Liver (tissue), 9 donors: ENCODE measurements around the gene LINC01488. TPM values are rescaled to one million over a fixed set of nuclear protein-coding genes. Genes with fewer than 3 reads are reported as not detected.

Source experiments
- DNase-seq: peaks from one replicate; pipeline ENCODE4 v3.0.0-alpha.2; 2017; ENCODE audit warnings: low spot score
- H3K27ac ChIP-seq, 2 donors: one replicate each; pipeline ENCODE4 v1.7.0; 2013; ENCODE audit warnings: inconsistent platforms in 2 of 2, low read length in 2 of 2, control low read depth in 1 of 2, low read depth in 1 of 2, mild to moderate bottlenecking in 1 of 2
- H3K27me3 ChIP-seq, 4 donors: one replicate each; pipeline versions ENCODE4 v1.6.1 to v1.7.0; 2013; ENCODE audit warnings: low read length in 3 of 4, inconsistent platforms in 1 of 4, mild to moderate bottlenecking in 1 of 4, moderate library complexity in 1 of 4; ENCODE audit not compliant: control insufficient read depth in 4 of 4, insufficient read depth in 4 of 4
- H3K36me3 ChIP-seq, 4 donors: one replicate each; pipeline versions ENCODE4 v1.6.1 to v1.7.0; 2013; ENCODE audit warnings: low read length in 3 of 4, mild to moderate bottlenecking in 3 of 4, low read depth in 1 of 4, moderate library complexity in 1 of 4; ENCODE audit not compliant: control insufficient read depth in 4 of 4, insufficient read depth in 3 of 4
- H3K4me1 ChIP-seq, 4 donors: one replicate each; pipeline versions ENCODE4 v1.6.1 to v1.7.0; 2013; ENCODE audit warnings: low read length in 3 of 4, mild to moderate bottlenecking in 3 of 4, moderate library complexity in 1 of 4; ENCODE audit not compliant: control insufficient read depth in 4 of 4, insufficient read depth in 4 of 4
- H3K4me3 ChIP-seq, 3 donors: one replicate each; pipeline versions ENCODE4 v1.6.1 to v1.7.0; 2013; ENCODE audit warnings: low read length in 3 of 3, control low read depth in 1 of 3, low read depth in 1 of 3, mild to moderate bottlenecking in 1 of 3
- H3K9ac ChIP-seq, 2 donors: one replicate each; pipeline ENCODE4 v1.7.0; 2013; ENCODE audit warnings: low read length in 2 of 2, mild to moderate bottlenecking in 2 of 2, moderate library complexity in 2 of 2, control low read depth in 1 of 2, low read depth in 1 of 2
- H3K9me3 ChIP-seq, 4 donors: one replicate each; pipeline versions ENCODE4 v1.6.1 to v1.7.0; 2013; ENCODE audit warnings: low read length in 3 of 4; ENCODE audit not compliant: control insufficient read depth in 4 of 4
- FOXA2 ChIP-seq: IDR thresholded peaks from 2 replicates; pipeline ENCODE4 v1.6.1; 2016; ENCODE audit warnings: antibody characterized with exemption
- GABPA ChIP-seq, 2 donors: IDR thresholded peaks in 1 of 2; conservative IDR thresholded peaks in 1 of 2; 2 replicates each; pipeline ENCODE4 v1.6.1; 2016; ENCODE audit warnings: antibody characterized with exemption in 2 of 2, mild to moderate bottlenecking in 1 of 2, moderate library complexity in 1 of 2
- HNF4A ChIP-seq, 2 donors: conservative IDR thresholded peaks; 2 replicates each; pipeline ENCODE4 v1.6.1; 2016; ENCODE audit warnings: antibody characterized with exemption in 2 of 2, mild to moderate bottlenecking in 2 of 2
- HNF4G ChIP-seq: IDR thresholded peaks from 2 replicates; pipeline ENCODE4 v1.6.1; 2016; ENCODE audit warnings: antibody characterized with exemption
- NR2F2 ChIP-seq: IDR thresholded peaks from 2 replicates; pipeline ENCODE4 v1.6.1; 2016; ENCODE audit warnings: antibody characterized with exemption
- RXRA ChIP-seq, 2 donors: IDR thresholded peaks; 2 replicates each; pipeline ENCODE4 v1.6.1; 2017 to 2018; ENCODE audit warnings: antibody characterized with exemption in 2 of 2, mild to moderate bottlenecking in 1 of 2
- SP1 ChIP-seq: IDR thresholded peaks from 2 replicates; pipeline ENCODE4 v1.6.1; 2018; ENCODE audit warnings: antibody characterized with exemption, mild to moderate bottlenecking
- TAF1 ChIP-seq: conservative IDR thresholded peaks from 2 replicates; pipeline ENCODE4 v1.6.1; 2016; ENCODE audit warnings: antibody characterized with exemption, mild to moderate bottlenecking
- YY1 ChIP-seq: IDR thresholded peaks from 2 replicates; pipeline ENCODE4 v1.6.1; 2016; ENCODE audit warnings: antibody characterized with exemption, mild to moderate bottlenecking
- ZBTB33 ChIP-seq: IDR thresholded peaks from 2 replicates; pipeline ENCODE4 v1.6.1; 2016; ENCODE audit warnings: antibody characterized with exemption
- WGBS: extraction: QIAGEN DNeasy Blood & Tissue Kit; methylation state at CpG from one replicate; pipeline ENCODE4 v1.1.7; 2013; 5-methylcytosine and 5-hydroxymethylcytosine counted together
- polyA plus RNA-seq, 2 donors: library from polyadenylated mRNA; stranded (reverse) in 1 of 2; unstranded in 1 of 2; fragments of 200-250 nt in 1 of 2; fragments of >200 nt in 1 of 2; fragmentation: Nextera tagmentation in 1 of 2; extraction: Ambion mirVana in 1 of 2; gene quantifications; one replicate each; pipeline versions ENCODE4 v1.2.1 to v1.2.3, GENCODE V29; 2013 to 2015
- total RNA-seq, 2 donors: library from RNA; depleted of rRNA; stranded (reverse); fragments of >200 nt; gene quantifications; one replicate each; pipeline ENCODE4 v1.2.3, GENCODE V29; 2014
- TF ChIP-seq, protein P1 (sequence below): IDR thresholded peaks from 2 replicates; pipeline ENCODE4 v1.6.1; 2016; ENCODE audit warnings: antibody characterized with exemption, mild to moderate bottlenecking
- TF ChIP-seq, protein P2 (sequence below): fragments of 150-350 bp; IDR thresholded peaks from 2 replicates; pipeline ENCODE4 v1.5.1; 2017; ENCODE audit warnings: improper control_type of control experiment, low read depth, low read length; ENCODE audit not compliant: missing input control
- donor health status: healthy.
- donor health status: healthy.
- donor health status: healthy.
- donor health status: healthy.
- donor health status: healthy.

LINC01488 gene
- total and polyA plus RNA-seq, 4 donors, result 0.05 to 2.3 (median 0.60) TPM

DNA sequence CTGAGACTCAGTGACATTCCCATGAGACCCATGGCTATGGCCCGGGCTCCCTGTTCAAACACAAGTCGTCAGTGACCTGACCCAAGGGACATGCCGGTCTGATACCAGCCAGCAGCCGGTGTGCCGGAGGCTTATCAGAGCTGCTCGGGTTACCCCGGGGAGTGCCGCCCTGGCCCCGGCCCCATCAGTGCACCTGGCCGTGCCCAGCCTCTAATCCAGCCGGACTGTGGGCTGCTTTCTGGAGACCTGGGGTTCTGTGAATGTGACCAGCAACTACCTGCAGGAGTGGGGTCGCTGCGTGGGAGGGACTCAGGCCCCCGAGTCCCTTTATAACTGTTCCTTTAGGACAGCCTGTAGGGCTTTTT, 52.7 kb downstream of the LINC01488 start:
- Histone ChIP-seq H3K9me3 (no peaks in the 10 kb centered on the region), H3K4me3 (no peak overlapping the region), H3K36me3 (no peaks in the 10 kb centered on the region), H3K27me3 (no peaks in the 10 kb centered on the region), H3K9ac (no peak overlapping the region), H3K27ac (no peak overlapping the region), H3K4me1 (peaks cover 0 to 3% (median 0%) of the 10 kb centered on the region in 4 donors)
- TF ChIP-seq RXRA (IDR thresholded peaks at IDR 0.05), result no peak
- no peak for TF ChIP-seq SP1
- no peak for TF ChIP-seq HNF4A (conservative IDR thresholded peaks at IDR 0.05)
- no peak for TF ChIP-seq TAF1
- no peak for TF ChIP-seq NR2F2
- TF ChIP-seq FOXA2, result no peak
- TF ChIP-seq, protein P1, sequence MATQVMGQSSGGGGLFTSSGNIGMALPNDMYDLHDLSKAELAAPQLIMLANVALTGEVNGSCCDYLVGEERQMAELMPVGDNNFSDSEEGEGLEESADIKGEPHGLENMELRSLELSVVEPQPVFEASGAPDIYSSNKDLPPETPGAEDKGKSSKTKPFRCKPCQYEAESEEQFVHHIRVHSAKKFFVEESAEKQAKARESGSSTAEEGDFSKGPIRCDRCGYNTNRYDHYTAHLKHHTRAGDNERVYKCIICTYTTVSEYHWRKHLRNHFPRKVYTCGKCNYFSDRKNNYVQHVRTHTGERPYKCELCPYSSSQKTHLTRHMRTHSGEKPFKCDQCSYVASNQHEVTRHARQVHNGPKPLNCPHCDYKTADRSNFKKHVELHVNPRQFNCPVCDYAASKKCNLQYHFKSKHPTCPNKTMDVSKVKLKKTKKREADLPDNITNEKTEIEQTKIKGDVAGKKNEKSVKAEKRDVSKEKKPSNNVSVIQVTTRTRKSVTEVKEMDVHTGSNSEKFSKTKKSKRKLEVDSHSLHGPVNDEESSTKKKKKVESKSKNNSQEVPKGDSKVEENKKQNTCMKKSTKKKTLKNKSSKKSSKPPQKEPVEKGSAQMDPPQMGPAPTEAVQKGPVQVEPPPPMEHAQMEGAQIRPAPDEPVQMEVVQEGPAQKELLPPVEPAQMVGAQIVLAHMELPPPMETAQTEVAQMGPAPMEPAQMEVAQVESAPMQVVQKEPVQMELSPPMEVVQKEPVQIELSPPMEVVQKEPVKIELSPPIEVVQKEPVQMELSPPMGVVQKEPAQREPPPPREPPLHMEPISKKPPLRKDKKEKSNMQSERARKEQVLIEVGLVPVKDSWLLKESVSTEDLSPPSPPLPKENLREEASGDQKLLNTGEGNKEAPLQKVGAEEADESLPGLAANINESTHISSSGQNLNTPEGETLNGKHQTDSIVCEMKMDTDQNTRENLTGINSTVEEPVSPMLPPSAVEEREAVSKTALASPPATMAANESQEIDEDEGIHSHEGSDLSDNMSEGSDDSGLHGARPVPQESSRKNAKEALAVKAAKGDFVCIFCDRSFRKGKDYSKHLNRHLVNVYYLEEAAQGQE, result no peak
- no peak for TF ChIP-seq ZBTB33
- TF ChIP-seq GABPA (IDR thresholded peaks at IDR 0.05 in 1 of 2, conservative IDR thresholded peaks at IDR 0.05 in 1 of 2), result no peak
- TF ChIP-seq, protein P2, sequence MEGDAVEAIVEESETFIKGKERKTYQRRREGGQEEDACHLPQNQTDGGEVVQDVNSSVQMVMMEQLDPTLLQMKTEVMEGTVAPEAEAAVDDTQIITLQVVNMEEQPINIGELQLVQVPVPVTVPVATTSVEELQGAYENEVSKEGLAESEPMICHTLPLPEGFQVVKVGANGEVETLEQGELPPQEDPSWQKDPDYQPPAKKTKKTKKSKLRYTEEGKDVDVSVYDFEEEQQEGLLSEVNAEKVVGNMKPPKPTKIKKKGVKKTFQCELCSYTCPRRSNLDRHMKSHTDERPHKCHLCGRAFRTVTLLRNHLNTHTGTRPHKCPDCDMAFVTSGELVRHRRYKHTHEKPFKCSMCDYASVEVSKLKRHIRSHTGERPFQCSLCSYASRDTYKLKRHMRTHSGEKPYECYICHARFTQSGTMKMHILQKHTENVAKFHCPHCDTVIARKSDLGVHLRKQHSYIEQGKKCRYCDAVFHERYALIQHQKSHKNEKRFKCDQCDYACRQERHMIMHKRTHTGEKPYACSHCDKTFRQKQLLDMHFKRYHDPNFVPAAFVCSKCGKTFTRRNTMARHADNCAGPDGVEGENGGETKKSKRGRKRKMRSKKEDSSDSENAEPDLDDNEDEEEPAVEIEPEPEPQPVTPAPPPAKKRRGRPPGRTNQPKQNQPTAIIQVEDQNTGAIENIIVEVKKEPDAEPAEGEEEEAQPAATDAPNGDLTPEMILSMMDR, result no peak
- no peak for TF ChIP-seq HNF4G
- TF ChIP-seq YY1, result no peak
- 71% methylated on average over 14 of the region's 14 CpGs for WGBS
- DNase-seq, result no peak

DNA sequence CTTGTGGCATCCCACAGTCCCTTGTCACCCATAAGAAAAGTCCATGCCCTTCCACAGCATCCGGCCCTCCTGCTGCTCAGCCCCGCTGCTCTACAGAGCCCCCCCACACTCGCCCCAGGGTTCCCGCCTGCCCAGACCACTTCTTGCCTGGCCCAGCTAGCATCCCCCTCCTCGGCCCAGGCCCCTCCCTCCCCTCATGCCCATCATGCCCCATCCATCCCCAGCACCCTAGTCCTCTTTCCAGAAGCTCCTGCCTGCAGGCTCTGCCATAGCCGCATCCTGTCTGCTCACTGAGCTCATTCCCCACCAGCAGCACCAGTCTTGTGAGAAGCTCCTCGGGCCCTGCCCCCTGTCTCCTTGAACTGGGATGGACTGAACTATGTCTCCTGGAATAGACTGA, 54.4 kb downstream of the LINC01488 start:
- TF ChIP-seq NR2F2 (no peak), RXRA (IDR thresholded peaks at IDR 0.05) (no peak), HNF4G (no peak), SP1 (no peak)
- H3K4me3 ChIP-seq, result no peak overlapping the region
- no peak overlapping the region for H3K9ac ChIP-seq
- no peak overlapping the region for H3K27ac ChIP-seq
- peaks cover 0 to 5% (median 0%) of the 10 kb centered on the region in 4 donors for H3K4me1 ChIP-seq
- H3K9me3 ChIP-seq, result no peaks in the 10 kb centered on the region
- WGBS, result 94% methylated on average over 7 of the region's 7 CpGs
- H3K36me3 ChIP-seq, result no peaks in the 10 kb centered on the region
- no peak for DNase-seq
- H3K27me3 ChIP-seq, result no peaks in the 10 kb centered on the region
